NCI-H2029 (cell line): Measurements from ENCODE around the gene WDR35.
A peak's percentile ranks its signal among the peaks of the same experiment; 100 is the strongest.
"Not testable (repeated sequence)": the region's sequence is repeated elsewhere in the genome, so short reads cannot be mapped to it uniquely, and the experiment has no call there.

Source experiments
- DNase-seq: peaks from one replicate; lab custom pipeline; 2025; lab: John Stamatoyannopoulos, UW

The WDR35 gene

DNA sequence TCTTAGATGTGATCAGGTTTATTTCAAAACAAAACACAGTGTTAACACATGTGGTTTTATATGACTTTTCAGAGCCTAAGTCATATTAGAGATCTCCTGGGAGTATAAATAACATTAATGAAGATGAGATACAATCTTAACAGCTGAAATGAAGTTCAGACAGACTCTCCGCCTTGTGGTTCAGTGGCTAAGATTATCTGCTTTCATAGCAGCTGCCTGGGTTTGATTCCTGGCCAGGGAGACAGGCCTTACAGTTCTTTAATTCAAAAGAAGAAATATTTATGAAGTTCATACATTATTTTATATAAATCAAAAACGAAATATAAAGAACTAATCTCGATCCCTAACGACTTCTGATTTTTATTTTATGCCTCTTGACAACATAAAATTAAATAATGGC lies 52.9 kb downstream of the WDR35 start:
- DNase-seq = no peak

DNA sequence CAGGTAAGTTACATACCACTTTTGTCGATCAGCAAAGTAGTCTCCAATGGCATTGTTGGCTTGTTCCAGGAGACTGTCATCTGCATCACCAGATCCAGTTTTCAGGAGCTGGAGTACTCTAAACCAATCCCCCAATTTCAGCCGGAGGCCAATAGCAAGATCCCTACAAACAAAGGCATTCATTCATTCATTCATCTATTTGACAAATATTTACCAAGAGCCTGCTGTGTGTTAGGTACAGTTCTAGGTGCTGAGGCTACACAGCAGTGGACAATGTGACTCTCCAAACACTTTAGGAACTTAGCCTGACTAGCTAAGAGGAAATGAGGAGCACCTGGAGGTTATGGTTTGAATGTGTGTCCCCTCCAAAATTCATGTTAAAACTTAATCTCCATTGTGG lies 53.7 kb downstream of the WDR35 start:
- DNase-seq = no peak

- DNase-seq = no peak
These were observed 56.4 kb downstream of the WDR35 start for GRCh38 chr2:19933351-19933981.

GRCh38 chr2:19932928-19933327 lies 57.0 kb downstream of the WDR35 start:
- no peak for DNase-seq

DNA sequence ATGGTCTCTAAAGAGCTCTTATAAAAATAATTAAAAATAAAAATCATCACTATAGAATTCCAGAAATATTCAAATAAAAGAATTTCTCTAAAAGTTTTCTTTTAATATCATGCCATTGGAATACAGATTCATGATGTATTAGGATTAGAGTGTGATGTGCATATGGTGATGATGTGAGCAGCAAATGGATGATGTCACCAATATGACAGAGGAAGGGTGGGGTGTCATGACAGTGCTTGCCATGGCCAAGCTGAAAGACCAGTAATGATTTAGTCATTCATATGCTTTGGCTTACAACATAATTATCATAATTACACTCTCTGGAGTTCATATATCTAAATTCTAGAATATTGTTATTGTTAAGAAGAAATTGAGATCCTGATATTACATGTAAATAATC lies 60.7 kb downstream of the WDR35 start:
- no peak for DNase-seq

GRCh38 chr2:19927816-19928215 lies 62.1 kb downstream of the WDR35 start:
- DNase-seq = not testable (repeated sequence)

DNA sequence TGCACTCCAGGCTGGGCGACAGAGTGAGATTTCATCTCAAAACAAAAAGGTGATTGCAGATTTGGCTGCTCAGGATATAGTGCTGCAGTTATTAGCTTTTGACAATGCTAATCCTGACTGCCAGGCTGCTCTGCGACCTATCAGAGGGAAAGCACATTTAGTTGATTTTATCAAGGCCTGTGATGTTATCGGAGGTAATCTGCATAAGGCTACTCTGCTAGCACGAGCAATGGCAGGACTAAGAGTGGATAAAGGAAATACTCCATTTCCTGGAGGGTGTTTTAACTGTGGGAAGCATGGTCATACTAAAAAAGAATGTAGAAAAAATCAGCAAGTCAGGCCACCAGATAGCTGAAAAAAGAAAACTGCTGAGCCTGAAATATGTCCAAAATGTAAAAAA lies 65.4 kb downstream of the WDR35 start:
- DNase-seq = not testable (repeated sequence)

DNA sequence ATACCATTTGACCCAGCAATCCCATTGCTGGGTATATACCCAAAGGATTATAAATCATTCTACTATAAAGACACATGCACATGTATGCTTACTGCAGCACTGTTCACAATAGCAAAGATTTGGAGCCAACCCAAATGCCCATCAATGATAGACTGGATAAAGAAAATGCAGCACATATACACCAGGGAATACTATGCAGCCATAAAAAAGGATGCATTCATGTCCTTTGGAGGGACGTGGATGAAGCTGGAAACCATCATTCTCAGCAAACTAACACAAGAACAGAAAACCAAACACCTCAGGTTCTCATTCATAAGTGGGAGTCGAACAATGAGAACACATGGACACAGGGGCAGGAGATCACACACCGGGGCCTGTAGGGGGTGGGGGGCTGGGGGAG lies 67.7 kb downstream of the WDR35 start:
- not testable (repeated sequence) for DNase-seq

DNA sequence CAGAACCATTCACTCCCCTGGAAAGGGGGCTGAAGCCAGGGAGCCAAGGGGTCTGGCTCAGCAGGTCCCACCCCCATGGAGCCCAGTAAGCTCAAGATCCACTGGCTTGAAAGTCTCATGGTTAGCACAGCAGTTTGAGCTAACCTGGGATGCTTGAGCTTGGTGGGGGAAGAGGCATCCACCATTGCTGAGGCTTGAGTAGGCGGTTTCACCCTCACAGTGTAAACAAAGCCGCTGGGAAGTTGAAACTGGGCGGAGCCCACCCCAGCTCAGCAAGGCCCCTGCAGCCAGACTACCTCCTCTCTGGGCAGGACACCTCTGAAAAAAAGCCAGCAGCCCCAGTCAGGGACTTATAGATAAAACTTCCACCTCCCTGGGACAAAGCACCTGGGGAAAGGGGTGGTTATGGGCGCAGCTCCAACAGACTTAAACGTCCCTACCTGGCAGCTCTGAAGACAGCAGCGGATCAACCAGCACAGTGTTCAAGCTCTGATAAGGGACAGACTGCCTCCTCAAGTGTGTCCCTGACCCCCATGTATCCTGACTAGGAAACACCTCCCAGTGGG lies 73.4 kb downstream of the WDR35 start:
- no peak for DNase-seq

DNA sequence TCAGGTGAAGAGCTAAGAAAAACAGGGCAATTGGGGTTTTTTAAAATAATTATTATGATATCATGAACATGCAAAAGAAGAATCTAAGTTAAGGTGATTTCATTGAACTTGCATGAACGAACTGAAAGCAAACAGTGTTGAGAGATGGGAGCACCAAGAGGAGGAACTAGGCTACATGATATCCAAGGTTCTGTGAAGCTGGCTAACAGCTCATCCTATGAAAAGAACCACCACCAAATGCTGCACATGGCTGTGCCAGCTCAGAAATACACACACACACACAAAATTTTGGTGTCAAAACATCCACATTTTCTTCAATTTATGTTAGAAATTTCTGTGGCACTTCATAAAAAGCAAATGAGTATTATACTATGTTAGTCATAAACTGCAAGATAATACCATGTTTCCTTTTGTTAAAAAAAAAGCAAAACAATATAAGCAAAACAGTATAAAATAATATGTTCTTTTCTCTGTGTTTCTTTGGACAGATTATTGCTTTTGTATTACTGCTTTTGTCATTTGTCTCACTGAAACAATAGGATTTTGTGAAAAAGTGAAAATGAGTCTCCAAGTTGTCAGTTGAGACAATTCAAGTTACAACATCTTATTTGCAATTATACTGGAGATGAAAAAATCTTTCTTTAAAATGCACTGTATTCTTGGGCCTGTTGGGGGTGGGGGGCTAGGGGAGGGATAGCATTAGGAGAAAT lies 75.5 kb downstream of the WDR35 start:
- DNase-seq = no peak

DNA sequence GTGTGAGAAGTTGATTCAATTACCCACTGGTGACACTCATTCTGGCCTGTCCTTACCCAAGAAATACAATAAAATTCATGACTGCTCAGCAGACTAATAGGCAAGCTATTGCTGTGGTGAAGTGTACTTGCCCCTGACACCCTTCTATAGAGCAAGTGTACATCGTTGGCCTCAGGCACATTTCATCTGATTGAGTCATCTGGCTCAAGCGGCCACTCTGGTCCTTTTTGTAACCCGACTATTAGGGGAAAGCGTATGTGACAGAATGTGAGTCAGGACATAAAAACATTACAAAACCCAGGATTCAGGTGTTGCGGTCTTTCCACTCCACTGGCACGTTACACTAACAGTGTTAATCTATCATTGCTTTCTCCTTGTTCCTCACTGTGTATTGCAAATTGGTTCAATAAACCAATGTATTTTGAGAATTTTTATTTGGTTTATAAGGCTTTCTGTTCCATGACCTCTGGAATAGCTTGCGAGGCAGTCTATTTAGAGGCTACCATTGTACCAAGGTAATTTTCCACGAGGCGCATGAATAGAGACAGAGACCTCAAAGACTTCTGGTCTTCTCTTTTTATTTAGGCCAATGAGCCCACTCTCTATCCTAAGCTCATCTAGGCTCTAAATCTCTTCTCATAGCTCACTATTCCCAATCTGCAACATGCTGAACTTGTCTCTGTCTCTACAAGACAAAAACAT lies 77.9 kb downstream of the WDR35 start:
- no peak for DNase-seq

GRCh38 chr2:19902216-19902740 lies 87.6 kb downstream of the WDR35 start:
- no peak for DNase-seq

DNA sequence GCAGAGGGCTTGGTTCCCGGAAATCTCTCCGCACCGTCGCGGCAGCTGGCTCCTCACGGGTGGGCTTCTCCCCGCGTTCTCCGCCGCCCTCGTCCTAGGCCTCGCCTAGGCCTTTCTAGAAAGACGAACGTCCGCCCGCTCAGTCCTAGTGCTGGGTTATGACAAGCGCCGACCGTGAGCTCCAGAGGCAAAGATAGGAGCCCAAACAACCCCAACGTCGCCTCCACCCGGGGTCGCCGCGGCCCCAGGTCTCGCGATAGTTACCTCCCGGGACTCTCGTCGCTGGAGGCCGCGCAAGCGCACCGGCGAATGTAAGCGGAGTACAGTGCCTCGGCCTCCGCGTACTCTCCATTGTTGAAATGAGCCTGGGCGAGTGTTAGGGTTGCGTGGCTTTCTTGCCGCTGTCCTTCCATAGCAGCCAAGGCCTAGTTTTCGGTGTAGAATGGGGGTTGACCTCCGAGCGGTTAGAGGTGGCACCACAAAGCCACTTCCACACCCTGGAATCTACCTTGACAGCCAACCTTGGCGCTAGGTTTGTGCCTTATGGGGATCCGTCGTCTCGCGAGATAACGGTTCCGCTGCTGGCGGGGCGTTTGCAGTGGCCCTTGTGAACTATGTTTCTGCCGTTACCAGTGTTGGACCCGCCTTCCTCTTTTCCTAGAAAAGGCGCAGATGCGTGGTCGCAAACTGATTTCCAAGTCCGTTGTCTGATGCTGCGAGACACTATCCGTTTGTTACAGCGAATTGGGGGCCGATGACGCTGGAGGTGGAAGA lies 88.3 kb downstream of the WDR35 start, which contains the start of gene TTC32:
Gene TTC32, minus strand, starts transcription at position 542 of the 774 bp plus-strand sequence. Its CDS starts 129 bp downstream, at position 413.
- DNase-seq = peak; percentile 74

DNA sequence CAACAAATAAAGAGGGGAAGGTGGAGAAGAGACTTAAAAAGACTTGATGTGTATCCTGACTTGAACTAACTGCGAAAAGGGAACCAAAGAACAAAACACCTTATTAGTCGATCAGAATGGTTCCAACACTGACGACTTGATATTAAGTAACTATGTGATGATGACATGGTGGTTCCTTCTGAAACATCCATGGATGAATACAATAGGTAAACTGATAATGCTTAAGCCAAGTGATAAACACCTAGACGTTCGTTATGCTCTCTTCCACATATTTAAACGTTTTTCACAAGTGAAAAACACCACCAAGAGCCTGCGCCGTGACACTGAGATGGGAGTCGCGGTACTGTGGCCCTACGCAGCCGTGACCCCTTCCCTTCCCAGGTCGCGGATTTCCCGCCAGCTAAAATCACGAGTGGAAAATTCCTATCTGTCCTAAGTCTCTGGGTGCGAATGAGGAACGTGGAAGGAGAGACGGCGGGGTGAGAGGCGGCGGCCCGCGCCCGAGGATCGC lies 88.9 kb downstream of the WDR35 start:
- DNase-seq = no peak

GRCh38 chr2:19899985-19900930 lies 89.6 kb downstream of the WDR35 start:
- DNase-seq = no peak

GRCh38 chr2:19898592-19899329 lies 91.1 kb downstream of the WDR35 start:
- DNase-seq = no peak

DNA sequence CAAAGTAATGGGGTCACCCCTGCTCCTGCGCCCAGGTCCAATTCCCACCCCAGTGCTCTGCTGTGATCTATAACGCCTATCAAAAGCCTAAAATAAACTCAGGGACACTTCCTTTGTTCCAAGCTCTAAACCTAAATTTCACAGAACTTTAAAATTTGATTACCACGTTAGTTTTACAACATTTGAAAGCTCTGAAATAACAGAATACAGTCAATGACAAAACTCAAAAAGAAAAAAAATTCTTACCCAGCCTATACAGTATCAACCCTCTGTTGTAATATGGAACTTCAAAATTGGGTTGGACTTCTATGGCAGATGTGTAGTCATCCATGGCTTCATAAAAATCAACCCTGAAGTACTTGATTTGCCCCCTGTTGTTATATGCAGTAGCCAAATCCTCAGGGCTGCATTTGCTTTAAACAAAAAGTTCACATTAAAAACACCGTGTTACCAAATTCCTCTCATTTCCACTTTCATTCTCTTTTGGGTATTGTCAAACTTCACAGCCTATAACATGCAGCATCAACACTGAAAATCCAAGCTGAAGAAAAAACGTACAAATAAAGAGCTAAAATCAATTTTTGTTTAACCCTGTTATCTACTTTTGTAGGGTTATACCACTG lies 92.2 kb downstream of the WDR35 start:
- no peak for DNase-seq

- no peak for DNase-seq
These were observed 94.4 kb downstream of the WDR35 start for GRCh38 chr2:19895535-19895934.

DNA sequence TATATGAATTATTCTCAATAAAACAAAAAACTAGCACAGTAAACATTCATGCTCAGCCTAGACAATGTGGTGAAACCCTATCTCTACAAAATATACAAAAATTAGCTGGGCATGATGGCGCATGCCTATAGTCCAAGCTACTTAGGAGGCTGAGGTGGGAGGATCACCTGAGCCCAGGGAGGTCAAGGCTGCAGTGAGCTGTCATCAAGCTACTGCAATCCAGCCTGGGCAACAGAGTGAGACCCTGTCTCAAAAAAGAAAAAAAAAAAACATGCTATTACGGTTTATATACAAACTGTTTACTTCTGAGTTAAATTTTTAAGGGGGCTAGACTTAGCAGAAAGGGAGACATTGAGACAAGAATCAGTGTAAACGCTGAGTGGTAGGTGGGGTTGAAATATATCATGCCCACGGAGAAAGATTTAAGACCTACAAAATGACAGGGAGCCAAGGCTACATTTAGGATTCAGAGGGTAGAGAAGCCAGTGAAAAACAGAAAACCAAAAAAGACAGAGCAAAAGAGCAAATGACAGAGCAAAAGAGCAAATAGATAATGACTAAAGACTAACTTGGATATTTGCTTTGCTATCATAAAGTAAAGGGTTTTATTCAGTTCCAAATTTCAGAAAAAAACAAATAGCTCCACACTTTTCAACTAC lies 95.6 kb downstream of the WDR35 start:
- no peak for DNase-seq
